AG09309 (cell line): Measurements from ENCODE around the gene SLC25A4.
"Not testable (repeated sequence)": the region's sequence is repeated elsewhere in the genome, so short reads cannot be mapped to it uniquely, and the experiment has no call there.

Source experiments
- DNase-seq: peaks from one replicate; pipeline ENCODE4 v3.0.0-alpha.2; 2010; ENCODE audit warnings: low read depth
- H3K4me3 ChIP-seq: 2 replicates; pipeline ENCODE4 v1.5.1; 2011; ENCODE audit warnings: mild to moderate bottlenecking, low read depth, low read length, moderate library complexity; ENCODE audit not compliant: control insufficient read depth
- TF ChIP-seq, protein P1 (sequence below): IDR thresholded peaks from 2 replicates; pipeline ENCODE4 v1.5.1; 2011; ENCODE audit warnings: mild to moderate bottlenecking, low read depth, low read length, inconsistent platforms; ENCODE audit not compliant: insufficient read depth, control insufficient read depth; ENCODE audit errors: missing control alignments

SLC25A4 gene

GRCh38 chr4:185189606-185190305 lies 46.7 kb downstream of the SLC25A4 start:
- DNase-seq = no peak
- TF ChIP-seq, protein P1, sequence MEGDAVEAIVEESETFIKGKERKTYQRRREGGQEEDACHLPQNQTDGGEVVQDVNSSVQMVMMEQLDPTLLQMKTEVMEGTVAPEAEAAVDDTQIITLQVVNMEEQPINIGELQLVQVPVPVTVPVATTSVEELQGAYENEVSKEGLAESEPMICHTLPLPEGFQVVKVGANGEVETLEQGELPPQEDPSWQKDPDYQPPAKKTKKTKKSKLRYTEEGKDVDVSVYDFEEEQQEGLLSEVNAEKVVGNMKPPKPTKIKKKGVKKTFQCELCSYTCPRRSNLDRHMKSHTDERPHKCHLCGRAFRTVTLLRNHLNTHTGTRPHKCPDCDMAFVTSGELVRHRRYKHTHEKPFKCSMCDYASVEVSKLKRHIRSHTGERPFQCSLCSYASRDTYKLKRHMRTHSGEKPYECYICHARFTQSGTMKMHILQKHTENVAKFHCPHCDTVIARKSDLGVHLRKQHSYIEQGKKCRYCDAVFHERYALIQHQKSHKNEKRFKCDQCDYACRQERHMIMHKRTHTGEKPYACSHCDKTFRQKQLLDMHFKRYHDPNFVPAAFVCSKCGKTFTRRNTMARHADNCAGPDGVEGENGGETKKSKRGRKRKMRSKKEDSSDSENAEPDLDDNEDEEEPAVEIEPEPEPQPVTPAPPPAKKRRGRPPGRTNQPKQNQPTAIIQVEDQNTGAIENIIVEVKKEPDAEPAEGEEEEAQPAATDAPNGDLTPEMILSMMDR = no peak
- no peak overlapping the region for H3K4me3 ChIP-seq

DNA sequence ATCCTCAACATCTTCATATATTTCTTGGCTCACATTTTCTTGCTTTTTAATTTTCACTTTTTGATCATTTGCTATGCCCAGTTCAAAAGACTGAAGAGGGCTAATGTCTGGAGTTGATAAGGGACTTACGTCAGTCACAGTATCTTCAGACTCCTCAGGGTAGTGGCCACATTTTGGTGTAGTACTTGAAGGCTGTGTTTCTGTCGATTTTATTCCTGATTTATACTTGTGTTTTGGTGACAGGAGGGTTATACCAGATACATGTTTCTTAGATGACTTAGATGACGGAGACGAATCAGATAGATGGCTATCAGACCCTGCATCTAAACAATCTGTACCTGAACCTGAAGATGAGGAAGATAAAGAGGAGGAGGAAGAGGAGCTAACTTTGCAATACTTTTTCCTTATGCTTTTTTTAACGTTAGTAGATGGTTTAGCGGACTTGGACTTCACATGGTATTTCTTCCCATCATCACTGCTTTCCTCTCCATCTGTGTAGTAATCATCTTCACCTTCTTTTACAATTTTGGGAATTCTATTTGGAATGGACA lies 47.3 kb downstream of the SLC25A4 start:
- TF ChIP-seq, protein P1 = no peak
- no peak for DNase-seq

DNA sequence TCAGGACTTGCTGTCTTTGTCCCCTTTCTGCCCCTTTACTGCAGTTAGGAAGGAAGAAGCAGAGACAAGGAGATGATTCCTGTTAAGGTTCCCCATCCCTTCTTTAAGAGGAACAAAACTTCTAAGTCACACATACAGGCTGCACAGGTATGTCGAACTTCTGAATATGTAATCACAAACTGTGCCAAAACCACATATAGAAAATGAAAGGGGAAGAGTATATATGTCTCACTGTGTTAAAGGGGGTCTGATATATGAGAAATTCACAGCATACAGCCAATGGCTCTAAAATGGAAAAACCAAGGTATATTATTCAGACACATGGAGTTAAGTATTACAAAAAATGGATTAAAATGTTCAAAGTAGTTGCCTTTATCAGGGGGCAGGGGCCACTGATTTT lies 49.0 kb downstream of the SLC25A4 start:
- TF ChIP-seq, protein P1 = no peak
- no peak for DNase-seq
- H3K4me3 ChIP-seq = no peak overlapping the region

More for the DNA sequence above, 47.3 kb downstream of the SLC25A4 start:
- no peak overlapping the region for H3K4me3 ChIP-seq

GRCh38 chr4:185194924-185195888 lies 52.1 kb downstream of the SLC25A4 start:
- H3K4me3 ChIP-seq = no peak overlapping the region
- no peak for DNase-seq
- TF ChIP-seq, protein P1 = no peak

GRCh38 chr4:185196437-185196836 lies 53.4 kb downstream of the SLC25A4 start:
- DNase-seq = no peak
- H3K4me3 ChIP-seq = no peak overlapping the region
- TF ChIP-seq, protein P1 = no peak

GRCh38 chr4:185198189-185198588 lies 55.1 kb downstream of the SLC25A4 start:
- DNase-seq, H3K4me3 ChIP-seq: not testable (repeated sequence)
